ENCODE data around the gene PRSS50. TPM values are rescaled to one million over a fixed set of nuclear protein-coding genes. Genes with fewer than 3 reads are reported as not detected.
"Not testable (repeated sequence)": the region's sequence is repeated elsewhere in the genome, so short reads cannot be mapped to it uniquely, and the experiment has no call there.

Gene PRSS50
- total and polyA plus RNA-seq, 9 donors, result 0.12 to 0.69 (median 0.32) TPM; not detected in 1

- 68 to 78% (median 71%) methylated on average over 5 of the region's 5 CpGs for WGBS, 3 donors
- TF ChIP-seq POLR2A (IDR thresholded peaks at IDR 0.05) (no peak), EP300 (IDR thresholded peaks at IDR 0.05) (no peak)
- TF ChIP-seq, protein P1, sequence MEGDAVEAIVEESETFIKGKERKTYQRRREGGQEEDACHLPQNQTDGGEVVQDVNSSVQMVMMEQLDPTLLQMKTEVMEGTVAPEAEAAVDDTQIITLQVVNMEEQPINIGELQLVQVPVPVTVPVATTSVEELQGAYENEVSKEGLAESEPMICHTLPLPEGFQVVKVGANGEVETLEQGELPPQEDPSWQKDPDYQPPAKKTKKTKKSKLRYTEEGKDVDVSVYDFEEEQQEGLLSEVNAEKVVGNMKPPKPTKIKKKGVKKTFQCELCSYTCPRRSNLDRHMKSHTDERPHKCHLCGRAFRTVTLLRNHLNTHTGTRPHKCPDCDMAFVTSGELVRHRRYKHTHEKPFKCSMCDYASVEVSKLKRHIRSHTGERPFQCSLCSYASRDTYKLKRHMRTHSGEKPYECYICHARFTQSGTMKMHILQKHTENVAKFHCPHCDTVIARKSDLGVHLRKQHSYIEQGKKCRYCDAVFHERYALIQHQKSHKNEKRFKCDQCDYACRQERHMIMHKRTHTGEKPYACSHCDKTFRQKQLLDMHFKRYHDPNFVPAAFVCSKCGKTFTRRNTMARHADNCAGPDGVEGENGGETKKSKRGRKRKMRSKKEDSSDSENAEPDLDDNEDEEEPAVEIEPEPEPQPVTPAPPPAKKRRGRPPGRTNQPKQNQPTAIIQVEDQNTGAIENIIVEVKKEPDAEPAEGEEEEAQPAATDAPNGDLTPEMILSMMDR (IDR thresholded peaks at IDR 0.05), result no peak
- intact Hi-C loops (cut with DNase I), result no loop called here
- H3K27me3 ChIP-seq, result no peaks in the 10 kb centered on the region
- H3K4me1 ChIP-seq (ENCODE audit: insufficient read depth), result no peaks in the 10 kb centered on the region
- H3K27ac ChIP-seq, result no peak overlapping the region
- no peak for DNase-seq
- H3K4me3 ChIP-seq, result no peak overlapping the region
- H3K36me3 ChIP-seq, result no peaks in the 10 kb centered on the region
- H3K9me3 ChIP-seq, result no peaks in the 10 kb centered on the region
Measured at GRCh38 chr3:46759239-46760167, 41.8 kb upstream of the PRSS50 start.

- intact Hi-C loops (cut with DNase I), result no loop called here
- H3K36me3 ChIP-seq, result no peaks in the 10 kb centered on the region
- TF ChIP-seq EP300 (IDR thresholded peaks at IDR 0.05) (no peak), POLR2A (IDR thresholded peaks at IDR 0.05) (no peak)
- TF ChIP-seq, protein P1 (IDR thresholded peaks at IDR 0.05), result no peak
- no peaks in the 10 kb centered on the region for H3K9me3 ChIP-seq
- no peak overlapping the region for H3K4me3 ChIP-seq
- no peak overlapping the region for H3K27ac ChIP-seq
- no peaks in the 10 kb centered on the region for H3K4me1 ChIP-seq (ENCODE audit: insufficient read depth)
- 87 to 92% (median 91%) methylated on average over 31 of the region's 31 CpGs for WGBS, 3 donors
- DNase-seq, result no peak
- no peaks in the 10 kb centered on the region for H3K27me3 ChIP-seq
Measured at GRCh38 chr3:46756642-46757041, 39.0 kb upstream of the PRSS50 start.

- Histone ChIP-seq H3K36me3 (no peaks in the 10 kb centered on the region), H3K4me3 (no peak overlapping the region), H3K27me3 (no peaks in the 10 kb centered on the region), H3K27ac (no peak overlapping the region), H3K9me3 (no peaks in the 10 kb centered on the region), H3K4me1 (ENCODE audit: insufficient read depth) (no peaks in the 10 kb centered on the region)
- DNase-seq, result no peak
- intact Hi-C loops (cut with DNase I), result no loop called here
- TF ChIP-seq, protein P1 (IDR thresholded peaks at IDR 0.05), result no peak
- no peak for TF ChIP-seq EP300 (IDR thresholded peaks at IDR 0.05)
- no peak for TF ChIP-seq POLR2A (IDR thresholded peaks at IDR 0.05)
- 86 to 93% (median 93%) methylated on average over 6 of the region's 6 CpGs for WGBS, 3 donors
Measured at GRCh38 chr3:46755646-46756045, 38.0 kb upstream of the PRSS50 start.

GRCh38 chr3:46753127-46753526, 35.5 kb upstream of the PRSS50 start:
- 85 to 87% (median 86%) methylated on average over 6 of the region's 6 CpGs for WGBS, 3 donors

DNA sequence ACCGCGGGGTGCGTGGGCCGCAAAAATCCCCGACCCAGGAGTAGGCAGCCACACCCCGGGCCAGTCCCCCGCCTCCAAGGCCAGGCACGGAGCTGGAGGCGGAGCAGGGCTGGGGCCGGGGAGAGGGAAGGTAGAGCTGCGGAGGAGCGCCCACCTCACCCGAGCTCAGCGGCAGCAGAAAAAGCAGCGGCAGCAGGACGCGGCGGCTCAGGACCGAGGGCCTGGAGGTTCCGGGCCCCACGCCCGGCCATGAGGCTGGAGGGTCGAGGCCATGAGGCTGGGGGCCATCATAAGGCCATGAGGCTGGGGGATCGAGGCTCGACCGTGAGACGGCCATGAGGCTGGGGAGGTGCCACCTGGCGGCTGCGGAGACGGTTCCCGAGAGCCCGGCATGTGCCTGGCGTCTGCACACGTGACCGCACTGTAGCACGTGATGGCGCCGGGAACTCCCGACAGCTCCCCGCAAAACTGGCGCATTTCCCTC, 32.9 kb upstream of the PRSS50 start:
- H3K27ac ChIP-seq, result no peak overlapping the region
- no peaks in the 10 kb centered on the region for H3K4me1 ChIP-seq (ENCODE audit: insufficient read depth)
- no peaks in the 10 kb centered on the region for H3K36me3 ChIP-seq
- 86 to 94% (median 93%) methylated on average over 41 of the region's 41 CpGs for WGBS, 3 donors
- intact Hi-C loops (cut with DNase I), result no loop called here
- TF ChIP-seq, protein P1 (IDR thresholded peaks at IDR 0.05), result no peak
- TF ChIP-seq EP300 (IDR thresholded peaks at IDR 0.05) (no peak), POLR2A (IDR thresholded peaks at IDR 0.05) (no peak)
- DNase-seq, result no peak
- no peaks in the 10 kb centered on the region for H3K9me3 ChIP-seq
- no peaks in the 10 kb centered on the region for H3K27me3 ChIP-seq
- no peak overlapping the region for H3K4me3 ChIP-seq

More at GRCh38 chr3:46753127-46753526, 35.5 kb upstream of the PRSS50 start:
- H3K9me3 ChIP-seq; H3K27me3 ChIP-seq; H3K4me3 ChIP-seq; DNase-seq; intact Hi-C loops (cut with DNase I); H3K27ac ChIP-seq; H3K36me3 ChIP-seq; H3K4me1 ChIP-seq (ENCODE audit: insufficient read depth): not testable (repeated sequence)
